K562 (cell line): ENCODE data around the gene ARG1. TPM values are rescaled to one million over a fixed set of nuclear protein-coding genes. Genes with fewer than 3 reads are reported as not detected.

ENCODE experiments used
- ATAC-seq: fragments of 200-7000 bp; cut with Tn5 transposase; 3 replicates; pipeline ENCODE4 v1.9.1; 2020; ENCODE audit warnings: moderate library complexity
- BruUV-seq: library from RNA; stranded (reverse); fragments of 400-500 nt; replicated peaks from 2 replicates; lab custom pipeline; 2021; lab: Mats Ljungman, UMichigan
- CTCF ChIA-PET: fragments of 300-600 bp; formaldehyde crosslinking; extraction: SDS; loops from one replicate; lab custom pipeline; 2021; ENCODE audit warnings: low intra/inter-chr PET ratio; lab: Yijun Ruan, JAX
- POLR2A ChIA-PET: fragments of 300-600, 350-650 bp; sonication (Branson Sonifier 250); formaldehyde crosslinking; extraction: SDS; loops from one replicate; lab custom pipeline; 2021; ENCODE audit warnings: antibody characterized with exemption, inconsistent platforms; lab: Yijun Ruan, JAX
- DNase-seq, 4 experiments: peaks; one replicate each; pipeline versions ENCODE4 v3.0.0 to v3.0.0-alpha.2; 2011 to 2018; ENCODE audit warnings: low spot score in 3 of 4, mixed read lengths in 3 of 4; ENCODE audit errors: extremely low read depth in 1 of 4
- FAIRE-seq: peaks from 2 replicates; lab custom pipeline; 2011; peaks lifted over from hg19 to GRCh38; lab: Jason Lieb, UNC
- H2AFZ ChIP-seq: 2 replicates; pipeline ENCODE4 v1.6.0; 2011; ENCODE audit warnings: low read depth, low read length, control low read depth, inconsistent platforms
- H3K27ac ChIP-seq: fragments of 200-600 bp; 3 replicates; pipeline ENCODE4 v1.8.0; 2011; ENCODE audit warnings: low read depth, mild to moderate bottlenecking, control low read depth, inconsistent platforms, low read length, moderate library complexity, mixed read lengths; ENCODE audit errors: extremely low read depth
- H3K27me3 ChIP-seq, 2 experiments: fragments of 300-600 bp in 1 of 2; 2 replicates in 1 of 2; 3 replicates in 1 of 2; pipeline versions ENCODE4 v1.6.0 to v1.8.0; 2011; ENCODE audit warnings: inconsistent platforms in 2 of 2, low read length in 2 of 2, mild to moderate bottlenecking in 1 of 2, mixed read lengths in 1 of 2, moderate library complexity in 1 of 2; ENCODE audit not compliant: control insufficient read depth in 2 of 2, insufficient read depth in 2 of 2
- H3K36me3 ChIP-seq: fragments of 300-600 bp; 3 replicates; pipeline ENCODE4 v1.8.0; 2011; ENCODE audit warnings: mild to moderate bottlenecking, low read length, inconsistent platforms; ENCODE audit not compliant: control insufficient read depth, insufficient read depth
- H3K4me1 ChIP-seq, 2 experiments: fragments of 200-600 bp in 1 of 2; replicated peaks in 1 of 2; 2 replicates in 1 of 2; 3 replicates in 1 of 2; pipeline versions ENCODE4 v1.5.1 to v1.8.0; 2011; ENCODE audit warnings: inconsistent platforms in 2 of 2, low read length in 2 of 2, mild to moderate bottlenecking in 1 of 2, mixed read lengths in 1 of 2, moderate library complexity in 1 of 2; ENCODE audit not compliant: control insufficient read depth in 2 of 2, insufficient read depth in 2 of 2
- H3K4me2 ChIP-seq: 2 replicates; pipeline ENCODE4 v1.6.1; 2011; ENCODE audit warnings: low read length, control low read depth, inconsistent platforms, mixed read lengths; ENCODE audit not compliant: insufficient read depth
- H3K4me3 ChIP-seq: fragments of 200-600 bp; sonication (generic), shearing (Covaris generic); 2 replicates; pipeline ENCODE4 v1.5.1; 2016; ENCODE audit warnings: control low read depth, inconsistent platforms
- H3K79me2 ChIP-seq: fragments of 200-600 bp; 3 replicates; pipeline ENCODE4 v1.8.0; 2011; ENCODE audit warnings: low read length, inconsistent platforms; ENCODE audit not compliant: control insufficient read depth, insufficient read depth
- H3K9ac ChIP-seq, 2 experiments: 2 replicates each; pipeline versions ENCODE4 v1.6.0 to v1.6.1; 2011; ENCODE audit warnings: low read depth in 2 of 2, low read length in 2 of 2, control low read depth in 1 of 2, inconsistent platforms in 1 of 2, mild to moderate bottlenecking in 1 of 2, mixed read lengths in 1 of 2; ENCODE audit not compliant: insufficient read depth in 1 of 2
- H3K9me1 ChIP-seq: one replicate; pipeline ENCODE4 v1.6.0; 2011; ENCODE audit warnings: inconsistent platforms, mild to moderate bottlenecking, low read length, moderate library complexity; ENCODE audit not compliant: control insufficient read depth, insufficient read depth
- H3K9me3 ChIP-seq: replicated peaks from 2 replicates; pipeline ENCODE4 v1.5.1; 2011; ENCODE audit warnings: low read depth, low read length, inconsistent platforms; ENCODE audit not compliant: control insufficient read depth, insufficient read depth
- H4K20me1 ChIP-seq: replicated peaks from 2 replicates; pipeline ENCODE4 v1.6.1; 2011; ENCODE audit warnings: low read length, inconsistent platforms, mixed read lengths; ENCODE audit not compliant: control insufficient read depth, insufficient read depth
- ARID2 ChIP-seq: fragments of 450-650 bp; IDR thresholded peaks from 2 replicates; pipeline ENCODE4 v1.6.1; 2017; ENCODE audit warnings: antibody characterized with exemption, mild to moderate bottlenecking
- BCOR ChIP-seq: fragments of 450-650 bp; IDR thresholded peaks from 2 replicates; pipeline ENCODE4 v1.6.1; 2016
- CEBPB ChIP-seq: fragments of 450-650 bp; IDR thresholded peaks from 2 replicates; pipeline ENCODE4 v1.6.1; 2016; ENCODE audit warnings: missing genetic modification characterization, missing compliant biosample characterization
- JUND ChIP-seq, 2 experiments: IDR thresholded peaks; 2 replicates in 1 of 2; 3 replicates in 1 of 2; pipeline ENCODE4 v1.6.1; 2011; ENCODE audit warnings: borderline replicate concordance in 2 of 2, low read depth in 2 of 2, low read length in 2 of 2, improper control_type of control experiment in 1 of 2, missing biosample characterization in 1 of 2, missing genetic modification characterization in 1 of 2, missing genetic modification reagents in 1 of 2
- PHF8 ChIP-seq: fragments of 200-600 bp; sonication (generic); IDR thresholded peaks from 2 replicates; pipeline ENCODE4 v1.6.1; 2012; ENCODE audit warnings: mixed run types, mild to moderate bottlenecking, inconsistent platforms, low read length, moderate library complexity, borderline replicate concordance
- PURB ChIP-seq: sonication (generic); formaldehyde crosslinking; IDR thresholded peaks from 2 replicates; pipeline ENCODE4 v1.9.0; 2021; ENCODE audit warnings: low read depth, mild to moderate bottlenecking, missing genetic modification reagents
- ZNF197 ChIP-seq: fragments of 200-800 bp; sonication (Bioruptor generic); IDR thresholded peaks from 2 replicates; pipeline ENCODE4 v1.6.1; 2016; ENCODE audit warnings: low read depth, missing genetic modification characterization, missing compliant biosample characterization
- ZNF253 ChIP-seq: fragments of 250-450 bp; sonication (Bioruptor Pico); conservative IDR thresholded peaks from 2 replicates; pipeline ENCODE4 v1.6.1; 2021; ENCODE audit warnings: mild to moderate bottlenecking
- WGBS: fragments of 100-300 bp; shearing (Covaris generic); methylation state at CpG from one replicate; pipeline ENCODE4 v1.1.6; 2016; ENCODE audit warnings: low coverage, mixed read lengths; ENCODE audit not compliant: insufficient coverage; ENCODE audit errors: missing lambda C conversion rate; 5-methylcytosine and 5-hydroxymethylcytosine counted together
- in situ Hi-C: fragments of 300-500 bp; cut with MboI; formaldehyde crosslinking; loops from 4 replicates; pipeline ENCODE4 v1.15.0; 2018; ENCODE audit warnings: inconsistent platforms, mixed read lengths
- intact Hi-C: fragments of 100-400 bp; cut with micrococcal nuclease; formaldehyde crosslinking; loops from 2 replicates; pipeline ENCODE4 v1.14.2; 2022
- polyA plus RNA-seq, 8 experiments: library from polyadenylated mRNA; depleted of rRNA in 4 of 8; stranded (reverse) in 5 of 8; unstranded in 3 of 8; fragments of >200 nt; fragmentation: Nextera tagmentation in 2 of 8; fragmentation: Illumina TruSeq in 1 of 8; extraction: Ambion mirVana in 2 of 8; extraction: Trizol in 1 of 8; gene quantifications; 2 replicates each; pipeline versions ENCODE4 v1.2.1 to v1.2.3, GENCODE V29; 2011 to 2014; ENCODE audit warnings: inconsistent platforms in 1 of 8, missing spikeins in 1 of 8
- total RNA-seq, 7 experiments: library from RNA; depleted of rRNA in 6 of 7; stranded (reverse); fragments of >200 nt in 6 of 7; fragmentation: Illumina TruSeq in 2 of 7; extraction: Trizol in 2 of 7; gene quantifications; 2 replicates each; pipeline versions ENCODE4 v1.2.1 to v1.2.3, GENCODE V29; 2011 to 2021; ENCODE audit warnings: low replicate concordance in 1 of 7
- TF ChIP-seq, protein P1 (sequence below): sonication (generic); formaldehyde crosslinking; IDR thresholded peaks from 2 replicates; pipeline ENCODE4 v1.8.0; 2022; ENCODE audit warnings: mild to moderate bottlenecking, low read depth, missing genetic modification reagents
- TF ChIP-seq, protein P2 (sequence below), 3 experiments: IDR thresholded peaks in 2 of 3; conservative IDR thresholded peaks in 1 of 3; 2 replicates each; pipeline ENCODE4 v1.5.1; 2011 to 2012; ENCODE audit warnings: low read length in 3 of 3, mild to moderate bottlenecking in 3 of 3, control low read depth in 2 of 3, improper control_type of control experiment in 1 of 3, inconsistent platforms in 1 of 3, low read depth in 1 of 3, mixed read lengths in 1 of 3, moderate library complexity in 1 of 3; ENCODE audit not compliant: insufficient read depth in 2 of 3

ARG1 gene
- total and polyA plus RNA-seq, 9 of the 15 experiments (the other 6 are each of a cell fraction or from before 2014, with no cell fraction given) = 0.03 to 0.20 (median 0.08) TPM; not detected in 3

DNA sequence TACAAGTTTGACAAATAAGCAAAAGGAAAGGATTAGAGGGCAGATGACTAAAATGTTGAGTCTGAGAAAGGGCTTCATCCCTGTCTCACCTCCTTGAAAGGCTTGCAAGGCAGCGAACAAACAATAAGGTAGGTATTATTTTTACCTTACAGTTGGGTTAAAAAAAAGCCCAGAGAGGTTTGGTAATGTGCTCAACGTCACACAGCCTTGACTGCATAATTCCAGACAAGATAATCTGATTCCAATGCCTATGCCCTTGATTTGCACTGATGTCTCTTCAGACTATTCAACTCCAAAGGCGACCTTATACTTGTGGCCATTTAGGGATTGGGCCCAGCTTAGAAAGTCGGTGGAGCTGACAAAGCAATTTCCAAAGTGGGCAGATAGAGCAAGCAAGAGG is 1.7 kb downstream of the ARG1 start (continued):
- TF ChIP-seq BCOR = 0 out of 2 replicates have a peak, but pooled peaks have one; percentile 24
- TF ChIP-seq ARID2 = no peak
- no peak for TF ChIP-seq ZNF197 (CRISPR knock-in tag)
- TF ChIP-seq, all 486 proteins: peak for 3

DNA sequence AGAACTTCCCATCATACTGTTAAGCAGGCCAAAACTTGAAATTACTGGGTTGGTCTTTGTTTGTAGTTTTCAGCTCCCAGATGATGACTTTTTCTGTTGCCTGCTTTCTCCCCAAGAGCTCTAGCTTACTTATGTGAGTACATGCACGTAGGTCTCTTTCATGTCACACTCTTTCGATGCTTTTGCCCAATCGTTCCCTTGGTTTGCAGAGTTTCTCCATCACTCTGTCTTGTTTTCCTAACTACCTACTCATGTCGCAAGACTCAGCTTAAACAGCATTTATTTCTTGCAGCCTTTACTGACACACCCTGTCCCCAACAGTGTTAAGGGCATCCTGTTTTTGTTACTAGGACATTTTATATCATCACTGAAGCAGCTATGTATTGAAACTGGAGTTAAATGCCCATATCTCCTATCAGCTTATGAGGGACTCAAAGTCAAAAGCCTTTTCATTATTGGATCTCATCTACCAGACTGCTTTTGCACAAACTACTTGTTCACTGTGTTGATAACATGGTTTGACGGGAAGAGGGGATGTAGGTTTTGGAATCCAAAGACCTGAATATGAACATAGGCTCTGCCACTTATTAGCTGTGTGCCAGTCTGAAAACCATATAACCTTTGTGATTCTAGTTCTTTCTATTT is 2.9 kb downstream of the ARG1 start:
- Histone ChIP-seq H3K4me1 (peaks cover 0 to 3% of the 10 kb centered on the region in 2 experiments; a peak in 1 of 5 replicates), H3K27me3 (no peaks in the 10 kb centered on the region), H3K9ac (no peak overlapping the region), H3K9me3 (no peaks in the 10 kb centered on the region), H2AFZ (no peak overlapping the region), H3K4me2 (no peak overlapping the region), H3K36me3 (peaks cover 23% of the 10 kb centered on the region; the same call in 2 of the 3 replicates), H3K4me3 (no peak overlapping the region), H4K20me1 (no peaks in the 10 kb centered on the region), H3K79me2 (no peaks in the 10 kb centered on the region), H3K27ac (no peak overlapping the region), H3K9me1 (no peaks in the 10 kb centered on the region)
- WGBS = 64% methylated on average over 5 of the region's 5 CpGs
- intact Hi-C loops (no loop called here), in situ Hi-C loops (no loop called here)
- no TSS peak for BruUV-seq
- POLR2A ChIA-PET = no interaction called here
- CTCF ChIA-PET = no interaction called here
- no peak for TF ChIP-seq ZNF253 (CRISPR knock-in tag)
- no peak for TF ChIP-seq JUND (IDR thresholded peaks at IDR 0.05; ENCODE audit: borderline replicate concordance, low read depth, low read length)
- no peak for TF ChIP-seq JUND (tag; IDR thresholded peaks at IDR 0.05; ENCODE audit: borderline replicate concordance, low read depth, low read length)
- TF ChIP-seq, protein P1, sequence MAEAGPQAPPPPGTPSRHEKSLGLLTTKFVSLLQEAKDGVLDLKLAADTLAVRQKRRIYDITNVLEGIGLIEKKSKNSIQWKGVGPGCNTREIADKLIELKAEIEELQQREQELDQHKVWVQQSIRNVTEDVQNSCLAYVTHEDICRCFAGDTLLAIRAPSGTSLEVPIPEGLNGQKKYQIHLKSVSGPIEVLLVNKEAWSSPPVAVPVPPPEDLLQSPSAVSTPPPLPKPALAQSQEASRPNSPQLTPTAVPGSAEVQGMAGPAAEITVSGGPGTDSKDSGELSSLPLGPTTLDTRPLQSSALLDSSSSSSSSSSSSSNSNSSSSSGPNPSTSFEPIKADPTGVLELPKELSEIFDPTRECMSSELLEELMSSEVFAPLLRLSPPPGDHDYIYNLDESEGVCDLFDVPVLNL (CRISPR knock-in tag) = no peak
- TF ChIP-seq CEBPB (tag) = 0 out of 2 replicates have a peak, but pooled peaks have one; percentile 17
- no peak for TF ChIP-seq PHF8
- no peak for TF ChIP-seq PURB (CRISPR knock-in tag)
- TF ChIP-seq, protein P2, sequence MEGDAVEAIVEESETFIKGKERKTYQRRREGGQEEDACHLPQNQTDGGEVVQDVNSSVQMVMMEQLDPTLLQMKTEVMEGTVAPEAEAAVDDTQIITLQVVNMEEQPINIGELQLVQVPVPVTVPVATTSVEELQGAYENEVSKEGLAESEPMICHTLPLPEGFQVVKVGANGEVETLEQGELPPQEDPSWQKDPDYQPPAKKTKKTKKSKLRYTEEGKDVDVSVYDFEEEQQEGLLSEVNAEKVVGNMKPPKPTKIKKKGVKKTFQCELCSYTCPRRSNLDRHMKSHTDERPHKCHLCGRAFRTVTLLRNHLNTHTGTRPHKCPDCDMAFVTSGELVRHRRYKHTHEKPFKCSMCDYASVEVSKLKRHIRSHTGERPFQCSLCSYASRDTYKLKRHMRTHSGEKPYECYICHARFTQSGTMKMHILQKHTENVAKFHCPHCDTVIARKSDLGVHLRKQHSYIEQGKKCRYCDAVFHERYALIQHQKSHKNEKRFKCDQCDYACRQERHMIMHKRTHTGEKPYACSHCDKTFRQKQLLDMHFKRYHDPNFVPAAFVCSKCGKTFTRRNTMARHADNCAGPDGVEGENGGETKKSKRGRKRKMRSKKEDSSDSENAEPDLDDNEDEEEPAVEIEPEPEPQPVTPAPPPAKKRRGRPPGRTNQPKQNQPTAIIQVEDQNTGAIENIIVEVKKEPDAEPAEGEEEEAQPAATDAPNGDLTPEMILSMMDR (IDR thresholded peaks at IDR 0.05 in 2 of 3, conservative IDR thresholded peaks at IDR 0.05 in 1 of 3; ENCODE audit: insufficient read depth in 2 of 3, low read depth in 1 of 3, low read length in 3 of 3) = no peak
- DNase-seq (no peak), ATAC-seq (no peak), FAIRE-seq (no peak)
